ENCODE results near the gene PNMA5.
"Not testable (repeated sequence)": the region's sequence is repeated elsewhere in the genome, so short reads cannot be mapped to it uniquely, and the experiment has no call there.

DNA sequence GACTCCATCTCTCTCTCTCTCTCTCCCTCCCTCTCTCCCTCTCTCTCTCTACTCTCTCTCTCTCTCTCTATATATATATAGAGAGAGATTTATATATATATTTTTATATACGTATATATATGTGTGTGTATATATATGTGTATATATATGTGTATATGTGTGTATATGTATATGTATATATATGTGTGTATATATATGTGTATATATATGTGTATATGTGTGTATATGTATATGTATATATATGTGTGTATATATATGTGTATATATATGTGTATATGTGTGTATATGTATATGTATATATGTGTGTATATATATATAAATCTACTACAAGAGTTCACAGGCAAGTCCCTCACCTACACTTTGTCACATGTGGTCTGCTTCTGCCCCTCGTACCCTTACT is 32.6 kb upstream of the PNMA5 start:
- TF ChIP-seq, protein P1, sequence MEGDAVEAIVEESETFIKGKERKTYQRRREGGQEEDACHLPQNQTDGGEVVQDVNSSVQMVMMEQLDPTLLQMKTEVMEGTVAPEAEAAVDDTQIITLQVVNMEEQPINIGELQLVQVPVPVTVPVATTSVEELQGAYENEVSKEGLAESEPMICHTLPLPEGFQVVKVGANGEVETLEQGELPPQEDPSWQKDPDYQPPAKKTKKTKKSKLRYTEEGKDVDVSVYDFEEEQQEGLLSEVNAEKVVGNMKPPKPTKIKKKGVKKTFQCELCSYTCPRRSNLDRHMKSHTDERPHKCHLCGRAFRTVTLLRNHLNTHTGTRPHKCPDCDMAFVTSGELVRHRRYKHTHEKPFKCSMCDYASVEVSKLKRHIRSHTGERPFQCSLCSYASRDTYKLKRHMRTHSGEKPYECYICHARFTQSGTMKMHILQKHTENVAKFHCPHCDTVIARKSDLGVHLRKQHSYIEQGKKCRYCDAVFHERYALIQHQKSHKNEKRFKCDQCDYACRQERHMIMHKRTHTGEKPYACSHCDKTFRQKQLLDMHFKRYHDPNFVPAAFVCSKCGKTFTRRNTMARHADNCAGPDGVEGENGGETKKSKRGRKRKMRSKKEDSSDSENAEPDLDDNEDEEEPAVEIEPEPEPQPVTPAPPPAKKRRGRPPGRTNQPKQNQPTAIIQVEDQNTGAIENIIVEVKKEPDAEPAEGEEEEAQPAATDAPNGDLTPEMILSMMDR (conservative IDR thresholded peaks at IDR 0.05), result not testable (repeated sequence)
- not testable (repeated sequence) for TF ChIP-seq ZFX (IDR thresholded peaks at IDR 0.05)
